Epidermal melanocyte (primary cell): ENCODE measurements around the gene MCEE.
"Not testable (repeated sequence)": the region's sequence is repeated elsewhere in the genome, so short reads cannot be mapped to it uniquely, and the experiment has no call there.

Source experiments
- DNase-seq: peaks from one replicate; pipeline ENCODE4 v3.0.0; 2011; ENCODE audit warnings: low spot score; ENCODE audit not compliant: insufficient read length

The MCEE gene

GRCh38 chr2:71130152-71130904 lies at the start of gene MCEE, which contains the start of gene MPHOSPH10:
Gene MCEE, minus strand, starts transcription at chr2:71130229. Its CDS starts 10 bp downstream, at chr2:71130219.
Gene MPHOSPH10, plus strand, starts transcription at chr2:71130634. Its CDS starts 32 bp downstream, at chr2:71130666.
- peak; percentile 73 for DNase-seq

GRCh38 chr2:71178836-71179235 lies 48.8 kb upstream of the MCEE start:
- DNase-seq, result not testable (repeated sequence)

DNA sequence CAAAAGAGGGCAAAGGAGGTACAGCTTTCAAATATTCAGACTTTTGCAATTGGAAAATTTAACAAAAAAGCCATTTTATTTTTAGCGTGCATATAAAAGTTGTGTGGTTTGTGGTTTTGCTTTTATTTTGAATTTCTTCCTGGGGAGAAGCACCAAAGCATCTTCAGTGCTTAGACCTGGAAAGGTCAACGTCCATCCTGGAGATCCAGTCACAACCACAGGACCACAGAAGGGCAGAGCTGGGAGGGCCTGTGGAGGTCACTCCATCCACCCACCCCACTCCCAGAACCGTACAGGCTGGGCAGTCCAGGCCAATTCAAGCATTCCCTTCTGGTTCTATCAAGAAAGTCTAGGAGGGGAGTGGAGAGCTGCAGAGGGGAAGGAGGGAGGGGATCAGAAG lies 44.2 kb upstream of the MCEE start:
- DNase-seq, result no peak

DNA sequence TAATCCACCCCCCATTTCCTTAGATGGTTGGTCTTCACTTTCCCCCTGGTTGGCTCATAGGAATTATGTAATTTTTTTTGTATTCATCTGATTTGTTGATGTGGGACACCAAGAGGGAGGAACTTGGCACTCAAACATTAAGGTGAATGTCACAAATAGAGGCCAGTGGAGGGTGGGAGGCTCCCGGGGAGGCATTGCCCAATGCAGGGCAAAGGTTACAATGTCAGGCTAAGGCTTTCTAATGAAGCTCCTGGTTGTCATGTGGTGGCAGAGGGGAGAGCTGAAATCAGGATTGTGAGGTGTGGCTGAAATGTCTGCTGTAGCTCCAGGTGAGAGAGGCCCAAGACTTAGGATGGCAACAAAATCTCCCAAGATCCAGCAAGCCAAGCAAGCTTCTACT lies 43.1 kb upstream of the MCEE start:
- DNase-seq, result no peak

DNA sequence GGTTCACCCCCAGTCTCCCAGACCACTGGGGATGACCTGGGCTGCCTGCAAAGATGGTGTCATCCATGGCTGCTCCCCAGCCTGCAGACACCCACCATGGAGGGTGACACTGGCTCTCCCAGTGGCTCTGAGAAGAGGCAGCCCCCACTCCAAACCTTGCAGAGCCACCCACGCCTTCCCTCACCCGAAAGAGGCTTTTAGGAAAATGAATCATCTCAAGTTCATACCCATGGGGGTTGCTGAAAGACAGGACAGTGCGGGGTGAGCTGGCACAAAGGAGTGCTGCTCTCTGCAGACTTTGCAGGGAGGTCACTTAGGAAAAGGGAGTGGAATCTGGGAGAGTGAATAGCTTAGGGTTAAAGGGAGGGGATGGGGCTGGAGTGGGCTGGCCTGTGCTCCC lies 36.8 kb upstream of the MCEE start:
- no peak for DNase-seq

DNA sequence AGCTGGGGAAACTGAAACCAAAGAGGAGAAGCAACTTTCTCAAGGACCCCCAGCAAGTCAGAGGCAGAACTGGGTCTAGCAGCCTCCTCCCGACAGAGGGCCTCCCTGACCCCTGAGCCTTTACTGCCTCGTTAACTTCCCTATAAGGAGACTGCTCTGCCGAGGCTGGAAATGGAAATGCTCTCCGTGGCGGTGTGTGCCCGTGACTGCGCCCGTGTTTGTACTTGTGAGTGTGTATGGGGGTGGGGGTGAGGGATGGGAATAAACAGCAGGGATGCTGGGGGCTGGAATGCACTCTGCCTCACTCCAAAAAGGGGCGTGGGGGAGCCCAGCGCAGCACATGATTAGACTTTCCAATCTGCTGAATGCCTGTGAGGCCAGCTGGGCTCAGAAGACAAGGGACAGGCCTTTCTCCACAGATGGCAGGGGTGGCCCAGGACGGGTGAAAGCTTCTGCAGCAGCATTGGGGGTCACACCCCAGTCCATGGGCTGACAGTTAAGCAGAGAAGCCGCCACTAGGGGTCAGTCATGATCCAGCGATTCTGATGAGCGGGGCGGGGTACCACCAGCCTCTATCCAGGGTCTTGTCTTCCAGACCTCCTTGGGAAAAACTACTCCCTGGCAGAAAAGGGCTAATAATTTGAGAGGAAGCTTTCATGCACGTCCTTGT lies 27.2 kb upstream of the MCEE start:
- peak; percentile 23 for DNase-seq

- DNase-seq, result no peak
These were observed 26.5 kb upstream of the MCEE start for GRCh38 chr2:71156573-71156972.

DNA sequence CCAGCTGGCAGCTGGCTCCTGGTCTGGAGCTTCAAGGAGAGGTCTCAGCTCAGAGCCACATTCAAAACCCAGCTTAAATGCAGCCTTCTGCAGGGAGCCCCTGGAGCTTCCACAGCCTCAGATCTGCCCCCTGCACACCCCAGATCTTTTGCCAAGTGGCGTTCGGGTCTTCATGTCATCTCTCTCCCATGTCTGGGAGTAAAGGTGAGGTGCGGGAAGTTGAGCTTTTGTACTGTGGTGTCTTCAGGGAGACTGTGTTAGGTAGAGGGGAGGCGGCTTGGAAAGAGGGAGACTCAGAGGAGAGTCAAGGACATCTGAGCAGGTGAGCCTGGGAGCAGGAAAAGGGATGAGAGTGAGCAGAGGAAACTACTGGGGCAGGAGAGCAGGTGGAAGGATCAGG lies 25.8 kb upstream of the MCEE start:
- DNase-seq, result no peak

DNA sequence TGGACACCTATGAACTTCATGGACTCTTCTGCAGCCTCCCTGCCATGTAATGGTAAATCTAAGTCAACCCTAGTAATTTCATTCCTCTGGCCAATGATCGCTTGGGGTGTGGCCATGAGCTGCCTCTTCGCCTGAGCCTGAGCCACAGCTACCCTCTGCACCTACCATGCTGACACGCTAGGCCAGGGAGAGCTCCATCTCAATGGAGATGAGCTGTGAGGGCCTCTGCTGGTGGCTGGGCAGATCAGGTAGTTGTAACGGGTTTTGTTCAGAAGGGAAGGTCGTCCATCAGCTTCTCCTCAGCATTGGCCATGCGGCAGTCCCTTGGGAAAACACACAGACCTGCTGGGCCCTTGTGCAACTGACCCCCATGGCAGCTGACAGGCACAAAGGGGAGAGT lies 24.8 kb upstream of the MCEE start:
- DNase-seq, result no peak

DNA sequence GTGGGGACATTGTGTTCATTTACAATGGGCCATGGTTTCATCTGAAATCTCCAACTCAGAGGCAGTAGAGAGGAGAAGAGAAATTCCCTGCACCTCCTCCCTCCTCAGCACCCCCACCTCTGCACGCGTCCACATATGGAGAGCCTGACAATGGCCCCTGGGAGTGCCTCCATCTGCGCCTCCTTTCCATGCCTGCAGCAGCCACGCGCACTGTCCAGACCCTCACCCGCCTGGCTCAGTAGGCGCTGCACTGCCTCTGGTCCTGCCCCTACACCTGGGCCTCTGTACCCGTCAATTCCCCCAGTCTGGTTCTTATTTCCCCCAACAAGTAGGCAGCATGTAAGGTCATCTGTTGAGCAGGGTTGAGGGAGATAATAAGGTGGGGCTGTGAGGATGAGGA lies 24.2 kb upstream of the MCEE start:
- no peak for DNase-seq

DNA sequence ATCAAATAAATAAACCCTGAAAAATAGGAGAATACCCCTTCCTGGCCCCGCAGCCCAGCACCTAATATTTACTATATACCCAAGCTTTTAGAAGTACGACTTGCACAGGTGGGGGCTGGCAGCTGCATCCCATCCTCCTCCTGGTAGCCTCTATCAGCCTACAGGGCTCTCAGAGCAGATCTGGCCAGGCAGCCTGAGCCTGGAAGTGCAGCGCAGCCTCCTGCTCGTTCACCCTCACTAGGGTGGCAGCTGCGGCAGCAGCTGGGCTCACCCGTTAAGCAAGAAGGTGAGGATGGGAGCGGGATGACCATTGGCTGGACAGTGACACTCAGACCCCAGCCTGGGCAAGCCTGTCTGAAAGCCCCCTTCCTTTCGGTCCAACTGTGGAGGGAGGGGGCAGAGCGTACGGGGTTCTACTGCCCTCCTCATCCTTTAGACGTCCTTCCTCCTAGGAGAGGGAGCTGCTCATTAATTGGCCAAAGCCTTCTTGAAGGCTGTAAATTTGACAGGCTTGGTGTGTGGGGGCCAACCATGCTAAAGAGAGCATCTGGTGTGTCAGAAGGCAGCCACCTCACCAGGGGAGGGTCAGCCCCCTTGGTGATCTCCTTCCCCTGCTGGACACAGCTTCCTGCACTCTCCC lies 23.7 kb upstream of the MCEE start:
- DNase-seq, result no peak

DNA sequence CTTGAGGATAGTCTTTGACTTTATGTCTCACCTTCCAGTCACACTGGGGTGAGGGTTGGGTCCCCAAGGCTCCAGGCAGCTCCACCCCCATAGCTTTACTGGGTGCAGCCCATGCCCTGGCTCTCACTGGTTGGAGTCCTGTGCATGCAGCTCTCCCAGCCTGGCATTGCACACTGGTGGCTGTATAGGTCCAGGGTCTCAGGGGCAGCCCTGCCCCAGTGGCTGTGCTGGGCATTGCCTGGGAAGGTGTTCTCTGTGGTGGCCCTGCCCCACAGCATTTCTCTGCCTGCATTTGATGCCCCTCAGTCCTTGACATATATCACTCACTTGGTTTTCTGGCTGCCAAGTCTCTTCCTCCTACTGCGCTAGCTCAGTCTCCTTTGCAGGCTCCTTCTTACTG lies 21.6 kb upstream of the MCEE start:
- DNase-seq, result no peak

DNA sequence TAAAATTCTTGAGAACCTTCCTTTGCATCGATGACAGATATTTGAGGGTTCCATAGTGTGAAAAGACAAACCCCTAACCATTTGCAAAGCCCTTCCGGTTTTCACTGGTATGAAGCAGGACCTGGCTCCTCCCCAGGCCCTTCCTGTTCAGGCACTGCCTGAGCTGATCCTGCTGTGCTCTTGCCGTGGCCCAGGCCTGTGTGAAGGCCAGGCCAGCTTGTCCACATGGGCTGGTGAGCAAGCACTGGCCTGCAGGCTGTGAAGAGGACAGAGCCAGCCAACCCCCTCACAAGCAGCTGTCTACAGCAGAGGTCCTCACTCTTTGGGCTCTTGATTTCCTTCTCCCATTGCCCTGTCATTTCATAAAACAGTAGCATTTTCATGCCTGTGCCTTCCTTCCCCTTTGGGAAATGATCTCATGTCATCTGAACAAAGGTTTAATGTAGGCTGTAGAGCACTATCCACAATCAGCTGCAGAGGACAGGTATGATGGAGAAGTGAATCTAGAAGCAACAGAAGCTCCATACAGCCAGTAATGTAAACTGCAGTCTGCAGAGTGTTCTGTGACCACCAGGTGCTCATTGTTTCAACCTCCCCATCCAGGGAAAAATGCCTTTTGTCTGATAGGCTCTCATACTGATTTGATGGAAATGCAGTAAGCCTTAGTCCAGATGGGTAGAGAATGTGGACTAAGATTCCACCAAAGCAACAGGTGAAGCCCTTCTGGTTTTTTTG lies 20.2 kb upstream of the MCEE start:
- DNase-seq, result no peak

DNA sequence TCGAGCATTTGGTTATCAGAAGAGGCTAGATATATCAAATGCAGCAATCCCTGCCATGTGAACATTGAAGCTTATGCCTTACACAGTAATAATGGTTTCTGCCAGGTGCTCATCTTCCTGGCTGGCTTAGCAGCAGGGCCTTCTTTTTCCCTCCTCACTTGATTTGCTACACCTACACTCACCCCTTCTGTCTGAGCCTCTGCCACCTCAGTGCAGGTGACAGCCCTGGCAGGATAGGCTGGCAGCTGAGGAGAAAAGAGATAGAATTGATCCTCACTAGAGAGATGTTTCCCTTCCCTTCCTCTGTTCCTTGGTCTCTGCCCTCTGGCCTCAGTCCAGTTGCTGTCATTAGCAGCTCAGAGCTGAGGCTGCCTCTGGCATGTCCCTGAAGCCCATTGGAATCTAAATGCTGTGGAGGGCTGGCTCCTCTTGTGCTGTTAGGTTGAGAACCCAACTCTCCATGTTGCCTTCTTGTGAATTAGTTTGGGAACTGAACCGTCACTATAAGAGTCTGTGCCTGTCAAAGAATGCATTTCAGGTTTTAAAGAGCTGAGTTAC lies 18.6 kb upstream of the MCEE start:
- no peak for DNase-seq

DNA sequence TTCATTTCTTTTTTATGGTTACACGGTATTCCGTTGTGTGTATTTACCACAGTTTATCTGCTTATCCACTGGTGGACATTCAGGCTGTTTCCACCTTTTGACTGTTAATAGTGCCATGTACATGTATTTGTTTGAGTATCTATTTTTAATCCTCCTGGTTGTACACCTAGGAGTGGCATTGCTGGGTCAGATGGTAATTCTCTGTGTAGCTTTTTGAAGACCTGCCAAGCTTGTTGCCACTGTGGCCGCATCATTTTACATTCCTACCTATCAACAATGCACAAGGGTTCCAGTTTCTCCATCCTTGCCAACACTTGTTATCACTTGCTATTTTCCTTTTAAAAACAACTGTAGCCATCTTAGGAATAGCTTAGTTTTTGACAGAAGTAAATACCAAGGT lies 13.8 kb upstream of the MCEE start:
- no peak for DNase-seq

GRCh38 chr2:71136174-71136573 lies 6.1 kb upstream of the MCEE start:
- no peak for DNase-seq

GRCh38 chr2:71133603-71134002 lies 3.6 kb upstream of the MCEE start:
- DNase-seq, result no peak

DNA sequence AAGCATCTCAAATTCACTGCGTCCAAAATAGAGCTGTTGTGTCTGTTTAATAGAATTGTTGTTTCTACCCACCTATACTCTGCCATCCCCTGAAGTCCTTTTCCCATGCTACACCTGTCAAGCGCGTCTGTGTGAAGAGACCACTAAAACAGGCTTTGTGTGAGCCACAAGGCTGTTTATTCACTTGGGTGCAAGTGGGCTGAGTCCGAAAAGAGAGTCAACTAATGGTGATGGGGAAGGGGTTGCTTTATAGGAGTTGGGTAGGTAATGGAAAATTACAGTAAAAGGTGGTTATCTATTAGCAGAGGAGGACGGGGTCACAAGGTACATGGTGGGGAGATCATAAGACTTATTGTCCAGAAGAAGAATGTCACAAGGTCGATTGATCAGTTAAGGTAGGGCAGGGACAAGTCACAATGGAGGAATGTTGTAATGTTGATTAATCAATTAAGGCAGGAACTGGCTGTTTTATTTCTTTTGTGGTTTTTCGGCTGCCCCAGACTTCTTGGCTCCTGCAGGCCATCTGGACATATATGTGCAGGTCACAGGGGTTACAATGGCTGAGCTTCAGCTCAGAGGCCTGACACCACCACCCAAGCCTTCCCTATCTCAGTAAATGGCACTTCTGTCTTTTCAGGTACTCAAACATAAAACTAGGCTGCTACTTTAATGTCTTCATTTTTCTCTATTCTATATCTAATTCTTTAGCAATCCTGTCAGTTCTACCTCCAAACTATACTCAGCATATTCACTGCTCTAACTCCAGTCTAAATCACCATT lies 1.5 kb upstream of the MCEE start:
- DNase-seq, result not testable (repeated sequence)

DNA sequence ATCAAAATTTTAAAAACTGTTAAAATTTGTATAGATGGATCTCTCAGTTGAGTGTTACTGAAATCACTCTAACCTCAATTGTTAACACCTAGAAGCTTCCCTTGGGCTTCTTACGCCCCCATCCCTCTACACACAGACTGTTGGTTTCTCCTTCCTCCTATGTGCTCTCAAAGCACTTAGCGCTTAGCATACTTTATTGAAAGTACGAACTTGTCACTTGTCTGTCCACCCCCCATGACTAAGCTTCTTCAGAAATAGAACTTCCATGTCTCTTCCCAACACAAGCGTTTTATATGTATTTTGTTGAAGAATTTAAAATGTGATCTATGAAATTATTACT lies 846 bp upstream of the MCEE start:
- DNase-seq, result no peak

DNA sequence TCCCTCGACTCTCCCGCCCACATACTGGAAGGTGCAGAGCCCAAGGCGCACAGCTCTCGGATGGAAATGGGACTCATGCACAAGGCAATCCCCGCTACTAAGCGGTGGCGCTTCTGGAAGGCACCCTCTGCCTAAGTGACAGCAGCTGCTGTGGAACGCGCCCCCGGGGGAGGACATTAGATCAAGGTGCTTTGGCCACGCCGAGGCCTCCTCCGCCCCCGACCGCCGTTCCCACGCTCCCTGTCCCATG lies 202 bp downstream of the MCEE start:
- peak; percentile 24 for DNase-seq
